Stimulated activated CD4-positive, alpha-beta T cell treated with anti-CD3 and anti-CD28 coated beads, Interleukin-12 subunit alpha, Interleukin-12 subunit beta, amount 100 ng/mL, for 4 hours (primary cell): Measurements from ENCODE around the gene NME7.
"Not testable (repeated sequence)": the region's sequence is repeated elsewhere in the genome, so short reads cannot be mapped to it uniquely, and the experiment has no call there.

ENCODE experiments used
- DNase-seq: peaks from one replicate; pipeline ENCODE4 v3.0.0-alpha.2; 2020

Gene NME7

DNA sequence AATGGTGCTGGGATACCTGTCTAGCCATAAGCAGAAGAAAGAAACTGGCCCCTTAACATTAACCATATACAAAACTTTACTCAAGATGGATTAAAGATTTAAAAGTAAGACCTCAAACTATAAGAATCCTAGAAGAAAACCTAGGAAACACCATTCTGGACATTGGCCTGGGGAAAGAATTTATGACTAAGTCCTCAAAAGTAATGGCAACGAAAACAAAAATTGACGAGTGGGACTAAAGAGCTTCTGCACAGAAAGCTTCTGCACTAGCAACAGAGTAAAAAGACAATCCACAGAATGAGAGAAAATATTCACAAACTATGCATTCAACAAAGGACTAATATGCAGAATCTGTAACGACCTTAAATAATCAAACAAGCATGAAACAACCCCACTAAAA is 66.7 kb downstream of the NME7 start:
- DNase-seq, result no peak

- no peak for DNase-seq
Measured at GRCh38 chr1:169298441-169298840, 69.2 kb downstream of the NME7 start.

- no peak for DNase-seq
Measured at GRCh38 chr1:169295846-169296245, 71.8 kb downstream of the NME7 start.

GRCh38 chr1:169295425-169295824 is 72.2 kb downstream of the NME7 start:
- no peak for DNase-seq

DNA sequence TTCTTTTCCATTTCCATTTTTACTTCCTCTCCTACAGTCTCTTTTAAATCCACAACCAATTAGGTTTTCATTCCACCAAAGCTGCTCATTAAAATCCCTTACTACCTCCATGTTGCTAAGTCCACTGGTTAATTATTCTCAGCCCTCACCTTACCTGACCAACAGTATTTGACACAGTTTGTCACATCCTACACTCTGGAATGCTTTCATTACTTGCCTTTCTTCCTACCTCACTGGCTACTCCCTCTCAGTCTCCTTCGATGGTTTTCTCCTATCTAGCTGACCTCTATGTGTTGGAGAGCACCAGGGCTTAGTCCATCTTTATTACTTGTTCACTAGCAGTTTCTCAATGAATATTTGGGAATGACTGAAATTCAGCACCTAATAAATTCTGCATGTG is 78.6 kb downstream of the NME7 start:
- DNase-seq, result no peak

DNA sequence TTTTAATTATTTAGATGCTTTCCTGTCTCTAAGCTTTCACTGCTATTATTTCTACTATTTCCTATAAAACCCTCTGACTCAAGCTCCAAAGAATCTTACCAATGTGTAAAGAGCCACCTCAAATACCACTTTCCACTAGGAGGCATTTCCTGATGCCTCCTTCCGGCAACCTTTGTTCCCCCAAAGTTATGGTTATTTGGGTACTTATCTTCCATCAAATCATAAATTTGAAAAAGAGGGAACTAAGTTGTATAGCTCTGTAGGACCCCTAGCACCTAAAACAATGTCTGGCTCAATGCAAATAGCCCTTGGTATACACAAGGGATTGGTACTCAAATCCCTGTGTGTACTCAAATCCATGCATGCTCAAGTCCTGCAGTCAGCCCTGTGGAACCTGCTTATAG is 79.6 kb downstream of the NME7 start:
- DNase-seq, result no peak

- no peak for DNase-seq
Measured at GRCh38 chr1:169287280-169287679, 80.3 kb downstream of the NME7 start.

GRCh38 chr1:169281562-169281961 is 86.0 kb downstream of the NME7 start:
- not testable (repeated sequence) for DNase-seq

- DNase-seq, result no peak
Measured at GRCh38 chr1:169271098-169271497, 96.5 kb downstream of the NME7 start.

GRCh38 chr1:169266133-169266532 is 101.5 kb downstream of the NME7 start:
- no peak for DNase-seq

- no peak for DNase-seq
Measured at GRCh38 chr1:169263059-169263458, 104.5 kb downstream of the NME7 start.

DNA sequence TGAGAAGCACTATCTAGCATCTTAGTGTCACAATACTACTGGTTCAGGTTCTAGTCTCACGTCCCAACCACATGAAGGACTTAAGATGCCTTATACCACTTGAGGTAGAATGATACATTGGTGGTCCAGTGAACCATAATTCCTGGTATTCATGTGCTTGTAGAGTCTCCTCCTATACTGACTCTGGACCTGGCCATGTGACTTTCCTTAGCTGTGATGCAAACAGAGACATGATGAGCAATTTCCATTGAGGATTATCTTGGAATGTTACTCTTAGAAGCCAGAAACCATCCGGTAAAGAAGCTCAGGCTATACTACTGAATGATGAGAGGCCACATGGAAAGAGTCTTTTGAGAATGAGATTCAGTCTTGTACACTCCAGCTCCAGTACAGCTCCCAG is 105.7 kb downstream of the NME7 start:
- DNase-seq, result no peak

GRCh38 chr1:169260478-169261151 is 107.0 kb downstream of the NME7 start:
- no peak for DNase-seq

- no peak for DNase-seq
Measured at GRCh38 chr1:169259816-169260215, 107.8 kb downstream of the NME7 start.

- DNase-seq, result no peak
Measured at GRCh38 chr1:169250795-169251194, 116.8 kb downstream of the NME7 start.

GRCh38 chr1:169250022-169250421 is 117.6 kb downstream of the NME7 start:
- no peak for DNase-seq

GRCh38 chr1:169249611-169250010 is 118.0 kb downstream of the NME7 start:
- no peak for DNase-seq

- no peak for DNase-seq
Measured at GRCh38 chr1:169245706-169246105, 121.9 kb downstream of the NME7 start.

- DNase-seq, result no peak
Measured at GRCh38 chr1:169240449-169241232, 127.0 kb downstream of the NME7 start.

DNA sequence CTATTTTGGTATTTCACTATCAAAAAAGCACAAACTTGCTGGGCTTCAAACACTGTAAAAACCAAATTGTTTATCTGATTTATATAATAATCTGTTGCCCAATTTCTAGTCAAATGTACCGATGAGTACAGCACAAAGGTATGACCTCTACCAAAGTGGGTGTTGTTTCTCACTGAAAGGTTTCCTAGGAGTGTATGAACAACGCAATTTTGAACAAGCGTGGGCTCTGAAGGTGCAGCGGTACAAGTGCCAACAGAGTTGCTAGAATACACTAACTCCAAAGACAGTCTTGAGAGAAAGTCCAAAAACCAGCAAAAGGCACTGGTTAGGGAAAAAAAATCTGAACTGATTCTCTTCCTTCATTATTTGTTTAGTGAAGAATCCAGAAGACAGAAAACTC is 130.7 kb downstream of the NME7 start:
- DNase-seq, result no peak

GRCh38 chr1:169236143-169236542 is 131.5 kb downstream of the NME7 start:
- DNase-seq, result no peak

- DNase-seq, result no peak
Measured at GRCh38 chr1:169235568-169235967, 132.0 kb downstream of the NME7 start.

GRCh38 chr1:169234780-169235179 is 132.8 kb downstream of the NME7 start:
- DNase-seq, result no peak

DNA sequence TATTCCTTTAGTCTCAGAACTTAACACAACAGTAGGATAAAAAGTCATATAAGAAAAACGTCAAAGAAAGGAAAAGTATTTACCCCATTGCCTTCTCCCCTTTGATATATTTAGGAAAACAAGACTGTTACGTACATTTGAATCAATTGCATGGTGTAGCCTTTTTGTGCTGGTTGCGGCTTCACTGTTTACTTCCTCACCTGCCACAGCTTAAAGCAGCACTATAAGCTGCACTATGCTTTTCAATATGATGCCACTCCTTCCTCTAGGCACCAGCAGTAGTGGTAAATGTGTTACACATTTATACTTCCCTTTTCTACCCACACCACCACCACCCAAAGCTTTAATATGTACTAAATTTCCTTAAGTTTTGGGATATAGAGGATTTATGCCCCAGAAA is 150.0 kb downstream of the NME7 start:
- no peak for DNase-seq

GRCh38 chr1:169214598-169214997 is 153.0 kb downstream of the NME7 start:
- DNase-seq, result no peak
